ENCODE results near the gene PABPN1. TPM values are rescaled to one million over a fixed set of nuclear protein-coding genes. Genes with fewer than 3 reads are reported as not detected.

The PABPN1 gene
- total and polyA plus RNA-seq, 4 donors: 40.9 to 59.6 (median 48.0) TPM

DNA sequence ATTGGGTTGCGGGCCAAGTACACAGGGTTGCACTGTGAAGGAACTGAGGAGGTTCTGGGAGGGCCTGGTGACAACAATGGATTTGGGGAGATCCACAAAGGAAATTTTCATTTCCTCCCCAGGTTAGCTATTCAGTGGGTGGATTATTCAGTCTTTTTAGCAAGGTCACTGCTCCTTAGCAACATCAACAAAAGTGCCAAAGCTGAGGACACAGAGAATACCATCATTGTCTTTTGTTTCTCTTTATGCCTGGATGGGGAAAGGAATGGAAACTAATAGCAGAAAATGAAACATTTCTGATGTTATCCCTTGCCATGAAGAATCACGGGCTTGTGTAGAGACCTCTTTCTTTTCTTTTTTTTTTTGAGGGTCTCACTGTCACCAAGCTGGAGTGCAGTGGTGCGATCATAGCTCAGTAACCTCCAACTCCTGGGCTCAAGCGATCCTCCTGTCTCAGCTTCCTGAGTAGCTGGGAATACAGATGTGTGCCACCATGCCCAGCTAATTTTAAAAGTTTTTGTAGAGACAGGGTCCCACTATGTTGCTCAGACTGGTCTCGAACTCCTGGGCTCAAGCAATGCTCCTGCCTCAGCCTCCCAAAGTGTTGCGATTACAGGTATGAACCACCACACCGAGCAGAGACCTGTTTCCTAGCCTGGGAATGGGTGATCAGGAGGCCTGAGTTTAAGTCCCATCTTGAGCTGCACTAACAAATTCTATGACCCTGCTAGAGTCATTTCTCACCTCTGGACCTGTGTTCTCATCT, 25.1 kb upstream of the PABPN1 start (continued):
- TF ChIP-seq, protein P1, sequence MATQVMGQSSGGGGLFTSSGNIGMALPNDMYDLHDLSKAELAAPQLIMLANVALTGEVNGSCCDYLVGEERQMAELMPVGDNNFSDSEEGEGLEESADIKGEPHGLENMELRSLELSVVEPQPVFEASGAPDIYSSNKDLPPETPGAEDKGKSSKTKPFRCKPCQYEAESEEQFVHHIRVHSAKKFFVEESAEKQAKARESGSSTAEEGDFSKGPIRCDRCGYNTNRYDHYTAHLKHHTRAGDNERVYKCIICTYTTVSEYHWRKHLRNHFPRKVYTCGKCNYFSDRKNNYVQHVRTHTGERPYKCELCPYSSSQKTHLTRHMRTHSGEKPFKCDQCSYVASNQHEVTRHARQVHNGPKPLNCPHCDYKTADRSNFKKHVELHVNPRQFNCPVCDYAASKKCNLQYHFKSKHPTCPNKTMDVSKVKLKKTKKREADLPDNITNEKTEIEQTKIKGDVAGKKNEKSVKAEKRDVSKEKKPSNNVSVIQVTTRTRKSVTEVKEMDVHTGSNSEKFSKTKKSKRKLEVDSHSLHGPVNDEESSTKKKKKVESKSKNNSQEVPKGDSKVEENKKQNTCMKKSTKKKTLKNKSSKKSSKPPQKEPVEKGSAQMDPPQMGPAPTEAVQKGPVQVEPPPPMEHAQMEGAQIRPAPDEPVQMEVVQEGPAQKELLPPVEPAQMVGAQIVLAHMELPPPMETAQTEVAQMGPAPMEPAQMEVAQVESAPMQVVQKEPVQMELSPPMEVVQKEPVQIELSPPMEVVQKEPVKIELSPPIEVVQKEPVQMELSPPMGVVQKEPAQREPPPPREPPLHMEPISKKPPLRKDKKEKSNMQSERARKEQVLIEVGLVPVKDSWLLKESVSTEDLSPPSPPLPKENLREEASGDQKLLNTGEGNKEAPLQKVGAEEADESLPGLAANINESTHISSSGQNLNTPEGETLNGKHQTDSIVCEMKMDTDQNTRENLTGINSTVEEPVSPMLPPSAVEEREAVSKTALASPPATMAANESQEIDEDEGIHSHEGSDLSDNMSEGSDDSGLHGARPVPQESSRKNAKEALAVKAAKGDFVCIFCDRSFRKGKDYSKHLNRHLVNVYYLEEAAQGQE (IDR thresholded peaks at IDR 0.05): no peak

DNA sequence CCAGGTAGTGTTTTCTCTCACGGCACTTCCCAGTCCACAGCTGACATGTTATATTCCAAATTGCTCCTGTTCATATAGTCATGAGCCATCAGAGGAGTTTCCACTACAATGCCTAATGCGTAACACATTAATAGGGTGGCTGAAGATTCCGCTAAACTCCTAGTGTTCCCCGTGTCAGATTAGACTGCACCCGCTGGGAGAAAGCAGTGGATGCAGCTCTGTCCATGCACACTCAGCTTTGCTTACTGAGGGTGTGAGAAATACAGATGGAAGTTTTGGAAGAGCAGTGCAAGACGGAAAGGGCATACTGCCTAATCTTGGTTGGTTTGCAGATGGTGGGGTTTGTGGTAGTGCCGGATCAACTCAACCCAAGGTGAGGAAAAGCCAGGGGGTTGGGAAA, 24.2 kb upstream of the PABPN1 start:
- TF ChIP-seq, protein P2, sequence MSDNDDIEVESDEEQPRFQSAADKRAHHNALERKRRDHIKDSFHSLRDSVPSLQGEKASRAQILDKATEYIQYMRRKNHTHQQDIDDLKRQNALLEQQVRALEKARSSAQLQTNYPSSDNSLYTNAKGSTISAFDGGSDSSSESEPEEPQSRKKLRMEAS (IDR thresholded peaks at IDR 0.05): no peak
- TF ChIP-seq HNF4A (conservative IDR thresholded peaks at IDR 0.05) (no peak), FOXA1 (IDR thresholded peaks at IDR 0.05) (no peak), JUND (IDR thresholded peaks at IDR 0.05) (no peak), NR2F2 (IDR thresholded peaks at IDR 0.05) (no peak), FOXA2 (IDR thresholded peaks at IDR 0.05) (no peak), GABPA (IDR thresholded peaks at IDR 0.05 in 1 of 2, conservative IDR thresholded peaks at IDR 0.05 in 1 of 2) (no peak), TAF1 (conservative IDR thresholded peaks at IDR 0.05) (no peak), RAD21 (IDR thresholded peaks at IDR 0.05) (no peak), EGR1 (IDR thresholded peaks at IDR 0.05; ENCODE audit: low read depth in 2 of 2) (no peak), YY1 (IDR thresholded peaks at IDR 0.05) (no peak), HNF4G (IDR thresholded peaks at IDR 0.05) (no peak), RXRA (IDR thresholded peaks at IDR 0.05) (no peak), SP1 (IDR thresholded peaks at IDR 0.05) (no peak)
- TF ChIP-seq, protein P1 (IDR thresholded peaks at IDR 0.05): no peak
- TF ChIP-seq, protein P3, sequence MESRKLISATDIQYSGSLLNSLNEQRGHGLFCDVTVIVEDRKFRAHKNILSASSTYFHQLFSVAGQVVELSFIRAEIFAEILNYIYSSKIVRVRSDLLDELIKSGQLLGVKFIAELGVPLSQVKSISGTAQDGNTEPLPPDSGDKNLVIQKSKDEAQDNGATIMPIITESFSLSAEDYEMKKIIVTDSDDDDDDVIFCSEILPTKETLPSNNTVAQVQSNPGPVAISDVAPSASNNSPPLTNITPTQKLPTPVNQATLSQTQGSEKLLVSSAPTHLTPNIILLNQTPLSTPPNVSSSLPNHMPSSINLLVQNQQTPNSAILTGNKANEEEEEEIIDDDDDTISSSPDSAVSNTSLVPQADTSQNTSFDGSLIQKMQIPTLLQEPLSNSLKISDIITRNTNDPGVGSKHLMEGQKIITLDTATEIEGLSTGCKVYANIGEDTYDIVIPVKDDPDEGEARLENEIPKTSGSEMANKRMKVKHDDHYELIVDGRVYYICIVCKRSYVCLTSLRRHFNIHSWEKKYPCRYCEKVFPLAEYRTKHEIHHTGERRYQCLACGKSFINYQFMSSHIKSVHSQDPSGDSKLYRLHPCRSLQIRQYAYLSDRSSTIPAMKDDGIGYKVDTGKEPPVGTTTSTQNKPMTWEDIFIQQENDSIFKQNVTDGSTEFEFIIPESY (IDR thresholded peaks at IDR 0.05): no peak
- TF ChIP-seq, protein P4, sequence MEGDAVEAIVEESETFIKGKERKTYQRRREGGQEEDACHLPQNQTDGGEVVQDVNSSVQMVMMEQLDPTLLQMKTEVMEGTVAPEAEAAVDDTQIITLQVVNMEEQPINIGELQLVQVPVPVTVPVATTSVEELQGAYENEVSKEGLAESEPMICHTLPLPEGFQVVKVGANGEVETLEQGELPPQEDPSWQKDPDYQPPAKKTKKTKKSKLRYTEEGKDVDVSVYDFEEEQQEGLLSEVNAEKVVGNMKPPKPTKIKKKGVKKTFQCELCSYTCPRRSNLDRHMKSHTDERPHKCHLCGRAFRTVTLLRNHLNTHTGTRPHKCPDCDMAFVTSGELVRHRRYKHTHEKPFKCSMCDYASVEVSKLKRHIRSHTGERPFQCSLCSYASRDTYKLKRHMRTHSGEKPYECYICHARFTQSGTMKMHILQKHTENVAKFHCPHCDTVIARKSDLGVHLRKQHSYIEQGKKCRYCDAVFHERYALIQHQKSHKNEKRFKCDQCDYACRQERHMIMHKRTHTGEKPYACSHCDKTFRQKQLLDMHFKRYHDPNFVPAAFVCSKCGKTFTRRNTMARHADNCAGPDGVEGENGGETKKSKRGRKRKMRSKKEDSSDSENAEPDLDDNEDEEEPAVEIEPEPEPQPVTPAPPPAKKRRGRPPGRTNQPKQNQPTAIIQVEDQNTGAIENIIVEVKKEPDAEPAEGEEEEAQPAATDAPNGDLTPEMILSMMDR (IDR thresholded peaks at IDR 0.05; ENCODE audit: low read depth, low read length, missing input control): no peak
- TF ChIP-seq, protein P5, sequence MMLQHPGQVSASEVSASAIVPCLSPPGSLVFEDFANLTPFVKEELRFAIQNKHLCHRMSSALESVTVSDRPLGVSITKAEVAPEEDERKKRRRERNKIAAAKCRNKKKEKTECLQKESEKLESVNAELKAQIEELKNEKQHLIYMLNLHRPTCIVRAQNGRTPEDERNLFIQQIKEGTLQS (IDR thresholded peaks at IDR 0.05): no peak
- Histone ChIP-seq H3K36me3 (ENCODE audit: control insufficient read depth in 4 of 4, insufficient read depth in 3 of 4, low read depth in 1 of 4, low read length in 3 of 4) (peaks cover 0 to 5% (median 2%) of the 10 kb centered on the region in 4 donors), H3K27me3 (ENCODE audit: control insufficient read depth in 4 of 4, insufficient read depth in 4 of 4, low read length in 3 of 4) (no peaks in the 10 kb centered on the region), H3K27ac (ENCODE audit: low read depth in 1 of 2, low read length in 2 of 2) (no peak overlapping the region), H3K4me1 (ENCODE audit: control insufficient read depth in 4 of 4, insufficient read depth in 4 of 4, low read length in 3 of 4) (peaks cover 0 to 17% (median 12%) of the 10 kb centered on the region in 4 donors), H3K9ac (ENCODE audit: low read depth in 1 of 2, low read length in 2 of 2) (no peak overlapping the region), H3K4me3 (ENCODE audit: low read depth in 1 of 3, low read length in 3 of 3) (no peak overlapping the region), H3K9me3 (ENCODE audit: control insufficient read depth in 4 of 4, low read length in 3 of 4) (no peaks in the 10 kb centered on the region)
- WGBS: 93% methylated on average over 7 of the region's 7 CpGs
- DNase-seq (ENCODE audit: low spot score): no peak
